NK-92 (cell line): ENCODE measurements around the gene GPR119.
"Not testable (repeated sequence)": the region's sequence is repeated elsewhere in the genome, so short reads cannot be mapped to it uniquely, and the experiment has no call there.

Source experiments
- DNase-seq: peaks from one replicate; lab custom pipeline; 2025; ENCODE audit not compliant: unreplicated experiment; lab: John Stamatoyannopoulos, UW

GPR119 gene

DNA sequence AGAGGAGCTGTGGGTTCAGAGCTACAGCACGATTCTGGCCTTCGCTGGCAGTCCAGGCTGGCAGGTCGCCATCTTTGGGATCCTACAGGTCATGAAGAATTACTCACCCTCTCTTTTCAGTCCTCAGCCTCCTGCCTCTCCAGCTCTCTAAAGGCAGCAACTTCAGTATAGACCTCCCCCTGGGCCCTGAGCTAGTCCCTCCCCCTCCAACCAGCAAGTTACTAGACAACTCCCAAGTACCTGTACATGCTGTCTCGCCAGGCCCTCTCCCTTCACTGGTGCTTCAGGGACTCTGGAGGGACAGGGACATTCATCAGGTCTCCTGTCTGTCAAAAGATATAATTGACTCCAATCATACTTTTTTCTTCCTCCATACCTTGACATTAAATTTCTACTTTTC is at the start of gene GPR119:
TSS of gene GPR119 (minus strand) at position 155 of the 400 bp plus-strand sequence. CDS start 227 bp downstream, outside the sequence.
- no peak for DNase-seq

GRCh38 chrX:130429236-130429635 is 43.8 kb upstream of the GPR119 start:
- DNase-seq, result not testable (repeated sequence)

DNA sequence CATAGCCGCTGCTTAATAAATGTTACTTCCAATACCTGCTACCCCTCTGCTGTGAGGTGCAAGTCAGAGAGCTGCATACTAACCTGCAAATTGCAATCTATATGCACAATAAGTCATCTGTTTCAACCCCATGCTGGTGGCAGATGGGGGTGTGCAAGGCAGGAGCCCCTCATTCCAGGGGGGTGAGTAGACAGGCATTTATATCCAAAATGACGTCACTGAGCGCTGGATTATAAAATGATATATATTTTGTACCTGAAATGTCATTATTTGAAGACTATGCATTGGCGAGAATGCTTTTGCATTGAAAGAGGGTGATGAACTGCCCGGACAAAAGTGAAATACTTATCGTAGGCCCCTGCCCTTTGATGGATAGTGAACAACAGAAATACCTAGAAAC is 41.1 kb upstream of the GPR119 start:
- no peak for DNase-seq

- no peak for DNase-seq
Measured at GRCh38 chrX:130419263-130419662, 33.8 kb upstream of the GPR119 start.

DNA sequence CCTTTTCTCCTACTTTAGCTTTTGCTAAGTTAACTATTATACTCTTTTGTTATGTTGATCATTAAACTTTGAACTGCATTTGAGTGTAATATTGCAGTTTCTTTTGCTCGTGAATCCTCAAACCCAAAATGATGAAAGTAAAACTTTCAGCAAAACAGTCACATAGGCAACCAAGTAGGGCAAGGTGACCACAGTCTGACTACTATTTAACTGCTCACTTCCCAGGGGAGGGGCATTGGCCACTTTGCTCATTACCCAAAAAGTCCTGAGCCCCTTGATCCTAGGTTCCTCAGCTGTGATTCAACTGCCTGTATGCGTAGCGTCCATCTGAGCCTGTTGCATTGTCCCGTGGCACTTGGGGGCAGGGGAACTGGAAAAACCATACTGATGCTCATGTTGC is 33.3 kb upstream of the GPR119 start:
- no peak for DNase-seq

GRCh38 chrX:130418066-130418465 is 32.6 kb upstream of the GPR119 start:
- DNase-seq, result no peak

DNA sequence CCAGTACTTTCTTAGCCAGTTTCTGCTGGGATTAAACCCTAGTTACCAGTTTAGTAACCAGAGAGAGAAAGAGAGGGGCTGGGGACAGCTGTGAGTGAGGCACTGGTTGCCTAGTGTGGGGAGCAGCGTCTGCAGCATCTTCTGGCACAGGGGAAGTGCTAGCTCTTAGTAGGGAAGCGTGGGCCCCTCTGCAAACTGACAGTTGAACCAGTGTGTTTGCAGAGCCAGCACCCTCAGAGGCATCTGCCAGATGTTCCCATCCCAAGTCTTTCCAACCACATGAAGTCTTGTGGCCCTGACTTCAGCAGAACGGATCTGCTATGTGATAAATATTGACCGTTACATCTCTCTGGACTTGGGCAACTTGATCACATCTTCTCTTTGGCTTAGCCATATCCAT is 31.3 kb upstream of the GPR119 start:
- no peak for DNase-seq

- no peak for DNase-seq
Measured at GRCh38 chrX:130415201-130415600, 29.7 kb upstream of the GPR119 start.

GRCh38 chrX:130414800-130415199 is 29.3 kb upstream of the GPR119 start:
- DNase-seq, result no peak

GRCh38 chrX:130413415-130413814 is 27.9 kb upstream of the GPR119 start:
- DNase-seq, result no peak

- DNase-seq, result no peak
Measured at GRCh38 chrX:130402208-130402684, 16.8 kb upstream of the GPR119 start.

DNA sequence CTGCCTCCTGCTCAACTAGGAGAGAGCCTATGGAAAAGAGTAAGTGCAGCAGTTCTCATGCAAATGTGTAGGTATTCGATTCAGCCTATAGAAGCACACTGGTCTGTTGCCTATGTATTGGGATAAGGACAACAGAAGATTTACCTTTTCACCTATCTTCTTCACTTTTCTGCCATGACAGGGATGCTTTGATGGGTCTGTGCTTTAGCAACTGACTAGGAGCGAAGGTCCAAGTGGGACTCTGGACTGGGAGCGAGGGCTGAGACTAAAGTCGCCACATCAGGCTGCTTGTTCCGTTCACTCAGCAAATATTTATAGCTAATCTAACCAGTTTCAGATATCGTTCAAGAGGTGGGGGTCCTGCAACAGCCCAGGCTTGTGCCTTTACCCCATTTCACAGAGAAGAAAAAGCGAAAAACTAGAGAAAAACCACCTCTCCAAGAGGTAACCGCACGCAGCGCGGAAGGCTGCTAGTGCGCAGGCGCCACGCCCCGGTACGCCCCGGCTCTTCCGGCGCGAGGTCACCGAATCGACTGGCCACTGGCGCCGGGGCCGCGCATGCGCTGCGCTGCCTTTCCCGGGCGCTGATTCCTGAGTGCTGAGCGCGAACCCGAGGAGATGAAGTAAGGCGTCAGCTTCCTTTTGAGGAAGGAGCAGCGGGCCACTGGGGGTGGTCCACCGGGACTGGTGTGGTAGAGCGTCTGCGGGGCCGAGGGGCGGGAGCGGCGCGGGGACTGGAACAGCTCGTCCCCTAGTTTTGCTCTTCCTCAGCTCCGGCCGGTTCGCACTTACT is 16.1 kb upstream of the GPR119 start, which contains the start of gene RBMX2:
TSS of gene RBMX2 (plus strand) at position 573 of the 793 bp plus-strand sequence. CDS start at position 619, 46 bp downstream.
- DNase-seq, result no peak

DNA sequence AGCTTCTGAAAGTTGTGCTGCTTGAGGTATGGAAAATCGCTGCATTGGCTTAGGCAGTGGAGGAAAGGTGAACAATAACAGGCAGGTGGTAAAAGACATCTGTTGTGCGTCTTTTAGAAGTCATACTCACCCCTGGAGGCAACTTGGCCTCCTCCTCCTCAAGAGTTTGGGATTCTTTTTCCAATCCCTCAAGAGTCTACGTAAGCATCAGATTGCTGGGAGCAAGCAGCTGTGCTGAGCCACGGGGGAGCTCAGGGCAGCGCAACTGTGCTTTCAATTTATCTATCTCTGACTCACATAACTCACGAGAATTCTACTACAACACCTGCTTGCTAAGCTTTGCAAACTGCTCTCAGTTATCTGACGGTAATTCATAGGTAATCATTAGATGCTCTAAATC is 9.9 kb upstream of the GPR119 start:
- no peak for DNase-seq

DNA sequence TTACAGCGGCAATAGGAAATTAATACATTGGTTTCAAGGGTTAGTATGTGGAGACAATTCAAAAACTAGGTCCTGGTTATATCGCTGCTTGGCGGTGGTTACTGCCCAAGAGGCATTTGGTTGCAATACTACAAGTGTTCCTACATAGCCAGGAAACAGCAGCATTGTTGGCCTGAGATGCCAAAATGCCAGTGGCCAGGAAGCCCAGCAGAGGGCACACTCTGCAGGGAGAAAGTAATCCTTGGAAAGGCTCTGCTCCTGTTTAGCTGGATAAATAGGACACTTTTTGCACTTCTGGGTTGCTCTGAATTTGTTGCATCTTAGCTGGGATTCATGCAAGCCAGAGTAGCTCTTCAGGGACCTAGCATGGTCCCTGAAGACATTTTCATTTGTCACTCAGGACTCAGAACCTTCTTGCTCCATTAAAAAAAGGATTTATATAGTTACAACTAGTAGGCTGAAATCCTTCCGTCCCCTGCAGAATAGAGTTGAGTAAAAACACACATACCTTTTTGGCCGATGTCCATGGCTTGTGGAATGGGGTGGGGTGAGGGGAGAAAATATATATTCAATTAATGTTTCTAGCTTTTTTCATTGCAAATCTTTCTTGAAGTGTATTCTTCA is 8.1 kb upstream of the GPR119 start:
- DNase-seq, result no peak

- DNase-seq, result no peak
Measured at GRCh38 chrX:130386408-130386808, 934 bp upstream of the GPR119 start.

- DNase-seq, result no peak
Measured at GRCh38 chrX:130378024-130378669, 7.3 kb downstream of the GPR119 start.

- no peak for DNase-seq
Measured at GRCh38 chrX:130376077-130376476, 9.4 kb downstream of the GPR119 start.

- not testable (repeated sequence) for DNase-seq
Measured at GRCh38 chrX:130352050-130352449, 33.4 kb downstream of the GPR119 start.

DNA sequence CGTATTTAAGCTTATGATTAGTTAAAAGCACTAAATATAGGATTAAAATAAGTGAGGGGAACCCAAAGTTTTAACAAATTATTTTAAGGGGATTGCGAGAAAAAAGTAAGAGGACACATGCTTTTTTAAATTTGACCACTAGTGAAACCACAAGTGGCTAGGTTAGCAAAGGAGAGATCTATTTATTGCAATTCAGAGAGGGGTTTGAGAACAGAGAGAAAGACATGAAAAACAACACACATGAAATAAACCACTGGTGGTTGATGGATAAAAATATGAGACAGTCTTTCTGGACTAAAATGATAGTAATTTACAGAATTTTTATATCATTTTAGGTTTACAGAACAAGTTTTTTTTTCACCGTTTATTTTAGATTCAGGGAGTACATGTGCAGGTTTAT is 33.9 kb downstream of the GPR119 start:
- no peak for DNase-seq

GRCh38 chrX:130347321-130347720 is 38.2 kb downstream of the GPR119 start:
- no peak for DNase-seq

DNA sequence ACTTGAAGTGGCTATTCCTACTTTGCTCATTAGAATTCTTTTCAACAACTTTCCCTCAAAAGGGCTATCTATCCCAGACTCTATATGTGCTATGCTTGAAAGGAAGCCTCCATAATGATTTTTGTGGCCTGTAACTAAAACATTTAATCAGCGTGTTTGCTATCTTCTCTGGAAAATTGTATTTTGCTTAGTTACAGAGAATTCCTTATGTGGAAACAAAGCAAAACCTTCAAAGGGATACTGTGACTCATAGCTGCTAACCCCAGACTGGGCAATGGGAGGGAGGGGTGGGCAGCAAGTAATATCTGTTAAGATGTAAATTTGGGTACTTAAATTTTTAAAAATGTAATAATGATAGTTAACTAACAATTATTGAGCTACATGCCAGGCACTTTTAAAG is 42.1 kb downstream of the GPR119 start:
- no peak for DNase-seq

DNA sequence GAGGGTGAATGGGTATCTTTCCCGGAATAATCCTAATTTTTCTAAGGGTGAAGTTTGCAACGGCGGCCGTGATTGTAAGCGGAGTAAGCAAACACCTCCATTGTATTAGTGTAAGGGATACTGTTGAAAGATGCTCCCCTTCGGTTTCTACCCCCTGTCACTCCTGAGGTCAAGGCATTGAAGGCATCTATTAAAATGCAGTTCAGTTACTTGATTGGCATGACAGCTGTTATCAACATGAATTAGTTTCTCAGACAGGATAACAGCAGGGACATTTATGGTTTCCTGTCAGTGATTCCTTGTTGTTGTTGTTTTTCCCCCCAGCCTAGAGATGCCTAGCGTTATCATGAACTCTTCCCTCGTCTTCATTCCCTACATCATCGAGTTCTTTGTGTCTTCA is 45.2 kb downstream of the GPR119 start:
- DNase-seq, result no peak
